LNCaP clone FGC (cell line): Measurements from ENCODE around the gene ARFGAP1.
A peak's percentile ranks its signal among the peaks of the same experiment; 100 is the strongest.

Experiments used
- DNase-seq: peaks from one replicate; pipeline ENCODE4 v3.0.0-alpha.2; 2011; ENCODE audit warnings: low read depth
- H3K4me3 ChIP-seq: 2 replicates; pipeline ENCODE4 v1.5.1; 2011; ENCODE audit warnings: mild to moderate bottlenecking, low read depth, low read length, control low read depth
- CTCF ChIP-seq: IDR thresholded peaks from 2 replicates; pipeline ENCODE4 v1.5.1; 2012; ENCODE audit warnings: mild to moderate bottlenecking; ENCODE audit not compliant: control insufficient read depth, insufficient read depth; ENCODE audit errors: extremely low read depth

The ARFGAP1 gene

GRCh38 chr20:63234693-63235398 lies 37.8 kb upstream of the ARFGAP1 start:
- DNase-seq, result no peak
- no peak overlapping the region for H3K4me3 ChIP-seq
- peak; percentile 65 for TF ChIP-seq CTCF

GRCh38 chr20:63235399-63235983 lies 37.1 kb upstream of the ARFGAP1 start, which contains the start of gene BIRC7:
Gene BIRC7, plus strand, starts transcription at chr20:63235905. Its CDS starts 192 bp downstream, at chr20:63236097.
- no peak within 1 kb of the TSS for H3K4me3 ChIP-seq
- TF ChIP-seq CTCF, result no peak
- no peak for DNase-seq

- TF ChIP-seq CTCF, result no peak
- DNase-seq, result no peak
These were observed 36.3 kb upstream of the ARFGAP1 start for GRCh38 chr20:63236116-63236837.

GRCh38 chr20:63238031-63238430 lies 34.6 kb upstream of the ARFGAP1 start:
- no peak for TF ChIP-seq CTCF
- H3K4me3 ChIP-seq, result no peak overlapping the region
- DNase-seq, result no peak

More at GRCh38 chr20:63236116-63236837, 36.3 kb upstream of the ARFGAP1 start:
- H3K4me3 ChIP-seq, result no peak overlapping the region

GRCh38 chr20:63238514-63239125 lies 34.0 kb upstream of the ARFGAP1 start:
- TF ChIP-seq CTCF, result no peak
- no peak for DNase-seq

GRCh38 chr20:63239431-63239830 lies 33.2 kb upstream of the ARFGAP1 start:
- TF ChIP-seq CTCF, result no peak
- no peak for DNase-seq
- H3K4me3 ChIP-seq, result no peak overlapping the region

More at GRCh38 chr20:63238514-63239125, 34.0 kb upstream of the ARFGAP1 start:
- H3K4me3 ChIP-seq, result no peak overlapping the region
